T-helper 2 cell treated with Interferon-gamma antibody and Interleukin-4, amounts not matched to agents 100 ng/mL and 5 ng/mL, for 36 hours (primary cell): ENCODE data around the gene ANKRD33B. TPM values are rescaled to one million over a fixed set of nuclear protein-coding genes. Genes with fewer than 3 reads are reported as not detected.

Experiments used
- intact Hi-C: fragments of 100-400 bp; cut with micrococcal nuclease; formaldehyde crosslinking; loops from one replicate; pipeline ENCODE4 v1.15.1; 2023
- total RNA-seq: library from RNA; stranded (reverse); gene quantifications from 2 replicates; pipeline ENCODE4 v1.2.3, GENCODE V29; 2022

Gene ANKRD33B
- total RNA-seq, 1 donor from 2014 or later, result 5.7 TPM

- intact Hi-C loops, result loop anchor here (2.0 kb wide), 1 partner anchor 236 kb away; no protein-coding TSS in a partner anchor
Measured at GRCh38 chr5:10688651-10689171, 124.8 kb downstream of the ANKRD33B start.

- intact Hi-C loops, result loop anchor here (2.0 kb wide), 1 partner anchor 237 kb away; no protein-coding TSS in a partner anchor
Measured at GRCh38 chr5:10689391-10690081, 125.7 kb downstream of the ANKRD33B start.

GRCh38 chr5:10690460-10691440 is 126.9 kb downstream of the ANKRD33B start:
- intact Hi-C loops, result no loop called here

GRCh38 chr5:10691826-10692785 is 128.2 kb downstream of the ANKRD33B start:
- intact Hi-C loops, result no loop called here

- intact Hi-C loops, result no loop called here
Measured at GRCh38 chr5:10695055-10695649, 131.3 kb downstream of the ANKRD33B start.

- intact Hi-C loops, result no loop called here
Measured at GRCh38 chr5:10695759-10696543, 132.1 kb downstream of the ANKRD33B start.

GRCh38 chr5:10699281-10699874 is 135.5 kb downstream of the ANKRD33B start:
- intact Hi-C loops, result no loop called here

- intact Hi-C loops, result no loop called here
Measured at GRCh38 chr5:10699987-10700386, 136.1 kb downstream of the ANKRD33B start.

GRCh38 chr5:10700516-10700915 is 136.6 kb downstream of the ANKRD33B start:
- intact Hi-C loops, result no loop called here

GRCh38 chr5:10701567-10702039 is 137.7 kb downstream of the ANKRD33B start:
- intact Hi-C loops, result no loop called here

- intact Hi-C loops, result no loop called here
Measured at GRCh38 chr5:10702040-10702629, 138.3 kb downstream of the ANKRD33B start.

- intact Hi-C loops, result no loop called here
Measured at GRCh38 chr5:10702911-10703491, 139.1 kb downstream of the ANKRD33B start.

- intact Hi-C loops, result loop anchor here (2.0 kb wide), 1 partner anchor 57 kb away; the partner anchor contains the start of gene DAP
Measured at GRCh38 chr5:10703676-10704075, 139.8 kb downstream of the ANKRD33B start.

GRCh38 chr5:10704949-10705621 is 141.2 kb downstream of the ANKRD33B start:
- intact Hi-C loops, result loop anchor here (2.0 kb wide), 1 partner anchor 56 kb away; the partner anchor contains the start of gene DAP

GRCh38 chr5:10705747-10706146 is 141.9 kb downstream of the ANKRD33B start:
- intact Hi-C loops, result loop anchor here (2.0 kb wide), 1 partner anchor 55 kb away; the partner anchor contains the start of gene DAP

GRCh38 chr5:10706326-10706725 is 142.5 kb downstream of the ANKRD33B start:
- intact Hi-C loops, result no loop called here
